Iris pigment epithelial cell (primary cell): ENCODE results near the gene EIF1AD.
"Not testable (repeated sequence)": the region's sequence is repeated elsewhere in the genome, so short reads cannot be mapped to it uniquely, and the experiment has no call there.

Experiments used
- DNase-seq: peaks from one replicate; pipeline ENCODE4 v3.0.0-alpha.2; 2011; ENCODE audit warnings: low read depth

The EIF1AD gene

GRCh38 chr11:66022401-66023185 lies 20.6 kb upstream of the EIF1AD start:
- DNase-seq = peak; percentile 42

DNA sequence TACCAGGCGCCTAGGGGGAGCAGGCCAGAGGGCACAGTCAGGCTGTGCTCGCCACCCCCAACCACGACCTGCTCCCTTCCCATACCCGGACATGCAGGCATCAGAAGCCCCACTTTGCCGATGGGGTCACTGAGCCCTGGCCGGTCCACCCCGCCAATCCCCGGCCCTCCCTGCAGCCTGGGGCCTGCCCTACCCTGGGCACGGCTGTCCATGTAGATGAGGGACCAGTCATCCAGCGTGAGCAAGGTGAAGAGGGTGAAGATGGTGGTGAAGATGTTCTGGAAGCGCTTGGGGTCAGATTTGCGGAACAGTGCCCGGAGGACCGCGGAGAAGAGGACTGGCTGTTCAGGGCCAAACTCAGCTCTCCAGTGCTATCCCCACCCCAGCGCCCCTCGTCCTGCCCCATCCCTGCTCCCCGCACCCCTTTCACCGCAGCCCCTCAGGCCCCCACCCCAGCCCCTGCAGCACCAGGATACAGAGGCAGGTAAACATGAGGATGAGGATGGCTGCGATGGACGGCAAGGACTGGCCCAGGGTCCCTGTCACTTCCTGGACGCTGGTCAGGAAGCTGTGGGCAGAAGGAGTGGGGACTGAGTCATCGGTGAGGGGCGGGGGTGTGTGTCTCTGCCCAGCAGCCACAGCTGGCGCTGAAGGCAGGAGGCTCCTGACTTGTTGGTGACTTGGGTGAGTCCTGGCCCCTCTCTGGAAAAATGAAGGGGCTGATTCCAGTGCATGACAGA lies 18.8 kb upstream of the EIF1AD start:
- peak; percentile 64 for DNase-seq

DNA sequence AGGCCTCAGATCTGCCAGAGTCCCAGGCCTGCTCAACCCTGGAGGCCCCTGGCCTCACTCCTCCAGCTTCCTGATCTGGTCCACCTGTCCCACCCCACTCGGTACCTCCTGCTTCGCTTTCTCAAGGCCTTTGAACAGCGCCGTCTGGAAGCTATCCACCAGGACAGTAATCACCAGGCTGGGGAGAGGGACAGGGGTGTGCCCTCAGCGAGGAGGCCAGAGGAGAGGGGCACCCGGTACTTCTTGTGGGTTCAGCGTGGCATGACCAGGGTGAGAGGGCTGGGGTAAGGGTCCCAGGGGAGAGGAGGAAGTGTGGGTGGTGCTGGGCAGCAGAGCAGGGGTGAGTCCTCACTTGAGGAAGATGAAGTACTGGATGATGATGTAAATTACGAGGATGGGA lies 18.3 kb upstream of the EIF1AD start:
- DNase-seq = no peak

DNA sequence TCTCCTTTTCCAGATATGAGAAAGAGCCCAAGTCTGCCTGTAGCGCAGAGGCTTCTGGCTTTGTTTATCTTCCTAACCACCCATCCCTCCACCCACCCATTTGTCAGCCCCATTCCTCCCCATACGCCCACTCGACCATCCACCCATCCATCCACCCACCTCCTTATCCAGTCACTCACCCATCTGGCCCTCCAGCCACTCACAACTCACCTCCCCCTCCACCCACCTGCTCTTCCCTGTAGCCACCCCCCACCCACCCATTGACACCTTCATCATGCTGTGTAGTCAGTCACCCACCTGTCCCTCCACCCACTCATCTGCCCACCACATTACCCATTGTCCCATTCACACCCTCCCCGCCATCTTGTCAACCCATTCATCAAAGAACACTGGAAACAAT lies 15.4 kb upstream of the EIF1AD start:
- DNase-seq = no peak

DNA sequence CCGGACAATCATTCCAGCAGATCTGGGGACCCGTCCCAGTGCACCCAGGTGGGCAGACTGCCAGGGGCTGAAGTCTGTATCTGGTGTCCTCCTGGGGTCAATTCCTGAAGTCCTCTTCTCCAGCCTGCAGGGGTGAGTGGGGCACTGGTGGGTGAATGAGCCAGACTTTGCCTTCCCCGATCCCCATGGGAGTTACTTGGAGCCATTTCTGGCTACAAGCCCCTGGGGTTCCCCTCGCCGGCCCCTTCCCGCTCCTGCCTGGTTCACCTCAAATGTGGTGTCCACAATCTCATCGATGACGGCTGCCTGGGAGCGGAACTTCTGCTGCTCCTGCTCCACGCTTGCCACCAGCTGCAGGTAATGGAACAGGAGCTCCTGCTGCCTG lies 14.8 kb upstream of the EIF1AD start:
- DNase-seq = no peak

- DNase-seq = no peak
Observed at GRCh38 chr11:66015936-66016792, 14.2 kb upstream of the EIF1AD start.

DNA sequence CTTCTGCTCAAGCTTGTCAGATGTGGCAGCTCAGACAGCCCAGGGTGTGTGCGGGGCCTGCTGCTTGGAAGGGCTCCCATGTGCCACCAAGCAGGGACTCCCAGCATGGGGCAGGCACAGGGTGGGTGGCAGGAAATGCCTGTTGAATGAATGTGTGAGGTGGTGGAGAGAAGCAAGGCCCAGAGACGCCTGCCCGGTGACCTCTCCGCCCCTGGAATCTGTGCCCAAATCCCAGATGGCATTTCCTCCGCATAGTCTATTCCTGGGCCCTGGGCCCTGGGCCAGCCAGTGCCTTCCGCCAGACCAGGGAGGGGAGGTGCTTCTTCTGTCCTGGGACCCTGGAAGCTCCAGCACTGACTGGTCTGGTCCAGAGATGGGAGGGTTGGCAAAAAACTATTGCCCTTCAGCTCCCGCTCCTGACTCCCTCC lies 13.5 kb upstream of the EIF1AD start:
- DNase-seq = peak; percentile 12

DNA sequence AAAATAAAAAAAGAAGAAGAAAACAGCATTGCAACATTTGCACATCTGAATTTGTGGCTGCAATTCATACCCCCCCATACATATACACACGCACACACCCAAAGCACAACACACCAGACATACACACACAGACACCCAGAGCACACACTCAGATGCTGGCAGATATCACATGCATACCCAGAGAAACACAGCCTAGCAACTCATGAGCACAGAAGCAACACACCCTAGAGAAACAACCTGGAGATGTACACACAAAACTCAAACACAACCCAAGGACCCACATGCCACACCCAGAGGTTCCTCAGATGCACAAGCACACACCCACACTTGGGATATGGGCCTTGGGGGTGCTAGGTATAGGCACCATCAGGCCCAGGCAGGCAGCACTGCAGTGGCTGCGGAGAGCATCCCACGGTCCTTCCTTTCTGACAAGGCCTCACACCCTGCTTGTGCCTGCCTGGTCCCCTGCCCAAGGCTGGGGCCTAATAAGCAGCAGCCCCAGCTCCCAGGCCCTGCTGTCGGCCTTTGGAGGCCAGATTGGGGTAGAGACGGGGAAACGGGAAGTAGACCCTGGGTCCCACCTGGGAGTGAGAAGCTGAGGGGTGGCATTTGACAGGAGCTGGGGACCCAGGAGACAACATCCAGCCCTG lies 13.0 kb upstream of the EIF1AD start:
- DNase-seq = no peak

GRCh38 chr11:66013762-66014100 lies 11.8 kb upstream of the EIF1AD start:
- DNase-seq = no peak

- DNase-seq = no peak
Observed at GRCh38 chr11:66012946-66013761, 11.2 kb upstream of the EIF1AD start.

DNA sequence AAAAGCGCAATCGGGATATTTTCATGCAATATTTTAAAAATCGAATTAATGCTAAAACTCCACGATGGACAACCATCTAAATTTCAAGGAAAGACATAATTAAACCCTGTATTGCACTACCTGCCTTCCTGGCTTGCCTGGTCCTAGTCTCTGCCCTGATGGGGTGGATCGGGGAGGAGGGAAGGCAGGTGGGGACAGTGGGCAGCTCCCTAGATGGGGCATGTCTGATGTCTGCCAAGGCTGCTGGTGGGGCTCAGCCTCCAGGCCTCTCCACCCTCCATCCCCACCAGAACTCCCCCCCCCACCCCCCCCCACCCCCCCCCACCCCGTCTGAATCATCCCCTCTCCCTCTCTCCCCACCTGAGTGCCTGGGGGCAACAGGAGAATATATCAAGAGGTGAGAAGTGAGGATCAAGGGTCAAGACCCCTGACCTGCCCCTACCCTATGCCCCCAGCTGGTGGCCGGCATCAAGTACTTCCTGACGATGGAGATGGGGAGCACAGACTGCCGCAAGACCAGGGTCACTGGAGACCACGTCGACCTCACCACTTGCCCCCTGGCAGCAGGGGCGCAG lies 10.5 kb upstream of the EIF1AD start:
- no peak for DNase-seq

DNA sequence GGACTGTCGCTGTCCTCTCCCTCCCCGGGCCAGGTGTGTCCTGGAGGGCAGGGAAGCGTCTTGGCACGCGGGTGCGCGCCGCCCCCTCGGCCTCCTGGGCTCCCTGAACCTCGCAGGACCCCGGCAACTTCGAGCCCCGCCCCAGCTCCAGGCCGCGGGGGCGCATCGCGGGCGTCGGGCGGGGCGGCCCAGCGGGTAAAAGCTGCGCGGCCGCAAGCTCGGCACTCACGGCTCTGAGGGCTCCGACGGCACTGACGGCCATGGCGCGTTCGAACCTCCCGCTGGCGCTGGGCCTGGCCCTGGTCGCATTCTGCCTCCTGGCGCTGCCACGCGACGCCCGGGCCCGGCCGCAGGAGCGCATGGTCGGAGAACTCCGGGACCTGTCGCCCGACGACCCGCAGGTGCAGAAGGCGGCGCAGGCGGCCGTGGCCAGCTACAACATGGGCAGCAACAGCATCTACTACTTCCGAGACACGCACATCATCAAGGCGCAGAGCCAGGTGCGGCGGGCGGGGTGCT lies 9.9 kb upstream of the EIF1AD start, which contains the start of gene CST6:
CST6 (plus strand) TSS at position 224 of the 519 bp plus-strand sequence; CDS start at position 261, 37 bp downstream.
- DNase-seq = no peak

- DNase-seq = peak; percentile 65
Observed at GRCh38 chr11:66011239-66011784, 9.4 kb upstream of the EIF1AD start.

GRCh38 chr11:66010036-66010435 lies 8.1 kb upstream of the EIF1AD start:
- DNase-seq = not testable (repeated sequence)

DNA sequence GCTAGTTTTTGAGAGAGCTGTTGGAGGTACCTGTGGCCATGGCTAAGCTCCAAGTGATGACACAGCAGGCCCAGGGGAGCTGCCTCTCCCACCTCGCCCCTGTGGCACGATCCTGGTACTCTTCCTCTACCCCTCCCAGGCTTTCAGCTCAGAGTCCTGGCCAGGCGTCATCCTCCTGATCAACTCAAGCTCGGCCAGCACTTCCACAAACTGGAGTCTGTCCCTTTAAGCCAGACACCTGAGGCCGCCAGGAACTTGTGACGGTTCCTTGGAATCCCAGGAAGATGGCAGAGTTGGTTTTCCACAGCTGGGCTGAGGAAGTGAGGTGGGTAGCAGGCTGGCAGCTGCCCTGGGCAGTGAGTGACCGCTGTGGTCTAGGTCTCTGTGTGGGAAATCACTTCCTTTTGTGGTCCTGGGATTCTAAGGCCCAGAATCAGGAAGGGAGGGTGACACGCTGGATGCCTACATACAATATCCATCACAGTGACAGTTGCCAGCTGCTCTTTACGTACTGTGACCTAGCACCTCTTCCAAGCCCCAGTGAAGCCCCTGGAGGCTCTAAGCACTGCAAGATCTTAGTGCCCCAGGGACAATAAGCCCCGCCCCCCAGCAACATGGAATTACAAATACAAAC lies 6.6 kb upstream of the EIF1AD start:
- no peak for DNase-seq

GRCh38 chr11:66008095-66008467 lies 6.1 kb upstream of the EIF1AD start:
- no peak for DNase-seq

GRCh38 chr11:66007201-66007634 lies 5.3 kb upstream of the EIF1AD start:
- DNase-seq = peak; percentile 39

DNA sequence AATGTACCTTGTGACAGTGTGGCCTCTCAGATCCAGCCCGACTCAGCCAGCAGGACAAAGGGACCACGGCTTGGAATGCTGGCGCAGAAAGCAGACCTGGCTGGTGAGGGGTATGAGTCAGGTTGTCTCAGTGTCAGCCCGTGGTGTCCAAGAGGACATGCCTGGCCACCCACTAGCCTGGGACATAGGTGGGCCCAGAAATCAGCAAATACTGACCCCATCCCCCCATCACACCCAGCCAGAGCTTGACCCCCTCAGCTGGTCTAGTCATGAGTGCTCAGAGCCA lies 4.9 kb upstream of the EIF1AD start:
- DNase-seq = no peak

DNA sequence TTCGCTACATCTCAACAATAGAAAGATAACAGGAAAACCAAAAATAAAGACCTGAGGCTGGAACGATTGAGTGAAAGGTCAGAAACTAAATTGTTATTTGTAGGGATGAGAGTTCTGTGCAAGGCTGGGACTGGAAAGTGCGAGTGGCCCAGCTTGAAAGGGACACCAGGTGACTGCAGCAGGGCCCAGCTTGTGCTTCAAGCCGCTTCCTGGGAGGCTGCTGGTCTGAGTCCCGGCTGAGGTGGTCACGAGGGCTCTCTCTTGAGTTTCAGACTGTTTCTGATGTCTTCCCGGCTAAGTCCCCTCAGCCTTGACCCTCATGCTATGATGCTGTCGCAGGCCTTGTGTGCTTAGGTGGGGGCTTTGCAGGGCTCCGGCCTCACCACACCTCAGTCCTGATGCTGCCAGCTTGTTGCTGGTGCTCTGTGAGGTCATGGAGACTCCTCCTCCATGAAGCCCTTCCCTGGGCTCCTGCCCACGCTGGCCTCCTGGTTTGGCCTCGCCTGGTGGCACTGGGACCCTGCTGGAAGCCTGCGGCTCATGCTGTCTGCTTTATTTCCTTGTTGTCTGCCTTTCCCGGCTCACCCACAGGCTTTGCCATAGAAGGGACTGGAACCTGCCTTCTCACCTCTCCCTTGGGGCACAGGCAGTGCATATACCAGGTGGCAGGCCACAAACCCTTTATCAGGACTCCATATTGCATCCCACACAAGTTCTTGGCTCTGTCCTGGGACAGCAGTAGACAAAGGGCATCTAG lies 4.4 kb upstream of the EIF1AD start:
- DNase-seq = no peak
